Astrocyte (in vitro differentiated cells and primary cell): ENCODE data around the gene ZEB2. TPM values are rescaled to one million over a fixed set of nuclear protein-coding genes. Genes with fewer than 3 reads are reported as not detected.

Experiments used
- DNase-seq: peaks from one replicate; pipeline ENCODE4 v3.0.0-alpha.2; 2010; ENCODE audit warnings: low read depth
- FAIRE-seq: peaks from 2 replicates; lab custom pipeline; 2011; peaks lifted over from hg19 to GRCh38; lab: Jason Lieb, UNC
- H2AFZ ChIP-seq: 2 replicates; pipeline ENCODE4 v1.6.0; 2012; ENCODE audit warnings: low read depth, low read length, inconsistent platforms
- H3K27ac ChIP-seq: 2 replicates; pipeline ENCODE4 v1.5.1; 2011; ENCODE audit warnings: low read depth, low read length, inconsistent platforms
- H3K27me3 ChIP-seq: 2 replicates; pipeline ENCODE4 v1.6.0; 2011; ENCODE audit warnings: low read length, inconsistent platforms; ENCODE audit not compliant: insufficient read depth
- H3K36me3 ChIP-seq: 2 replicates; pipeline ENCODE4 v1.5.1; 2011; ENCODE audit warnings: low read length, inconsistent platforms; ENCODE audit not compliant: insufficient read depth
- H3K4me1 ChIP-seq: 2 replicates; pipeline ENCODE4 v1.5.1; 2011; ENCODE audit warnings: low read length, inconsistent platforms; ENCODE audit not compliant: insufficient read depth
- H3K4me2 ChIP-seq: 2 replicates; pipeline ENCODE4 v1.6.0; 2012; ENCODE audit warnings: low read length, inconsistent platforms
- H3K4me3 ChIP-seq: 2 replicates; pipeline ENCODE4 v1.5.1; 2011; ENCODE audit warnings: low read depth, mild to moderate bottlenecking, low read length, inconsistent platforms; ENCODE audit not compliant: insufficient read depth
- H3K79me2 ChIP-seq: 2 replicates; pipeline ENCODE4 v1.6.0; 2012; ENCODE audit warnings: mild to moderate bottlenecking, low read length, inconsistent platforms; ENCODE audit not compliant: insufficient read depth
- H3K9ac ChIP-seq: 2 replicates; pipeline ENCODE4 v1.6.0; 2012; ENCODE audit warnings: mild to moderate bottlenecking, low read length, inconsistent platforms
- H3K9me3 ChIP-seq: 2 replicates; pipeline ENCODE4 v1.5.1; 2012; ENCODE audit warnings: low read depth, mild to moderate bottlenecking, low read length, inconsistent platforms; ENCODE audit not compliant: insufficient read depth
- H4K20me1 ChIP-seq: 2 replicates; pipeline ENCODE4 v1.6.0; 2012; ENCODE audit warnings: low read length, inconsistent platforms; ENCODE audit not compliant: insufficient read depth
- H3K27ac Mint-ChIP-seq: one replicate; pipeline ENCODE4 v1.8.0; 2021; ENCODE audit warnings: mild to moderate bottlenecking, mixed read lengths; ENCODE audit not compliant: unreplicated experiment
- H3K27me3 Mint-ChIP-seq: one replicate; pipeline ENCODE4 v1.8.0; 2021; ENCODE audit warnings: low read depth, mixed read lengths; ENCODE audit not compliant: unreplicated experiment
- H3K36me3 Mint-ChIP-seq: one replicate; pipeline ENCODE4 v1.8.0; 2021; ENCODE audit warnings: low read depth, mixed read lengths; ENCODE audit not compliant: unreplicated experiment
- H3K4me1 Mint-ChIP-seq: one replicate; pipeline ENCODE4 v1.8.0; 2021; ENCODE audit warnings: low read depth, mixed read lengths; ENCODE audit not compliant: unreplicated experiment
- H3K4me3 Mint-ChIP-seq: one replicate; pipeline ENCODE4 v1.8.0; 2021; ENCODE audit warnings: mild to moderate bottlenecking, moderate library complexity, mixed read lengths; ENCODE audit not compliant: unreplicated experiment
- H3K9me3 Mint-ChIP-seq: one replicate; pipeline ENCODE4 v1.8.0; 2021; ENCODE audit warnings: mild to moderate bottlenecking, mixed read lengths; ENCODE audit not compliant: unreplicated experiment
- EZH2 ChIP-seq: IDR thresholded peaks from 2 replicates; pipeline ENCODE4 v1.6.1; 2012; ENCODE audit warnings: mild to moderate bottlenecking, low read length, inconsistent platforms; ENCODE audit not compliant: insufficient read depth
- total RNA-seq: library from RNA; stranded (reverse); gene quantifications from 2 replicates; pipeline ENCODE4 v1.2.1, GENCODE V29; 2021
- TF ChIP-seq, protein P1 (sequence below): IDR thresholded peaks from 2 replicates; pipeline ENCODE4 v1.5.1; 2011; ENCODE audit warnings: low read depth, mild to moderate bottlenecking, inconsistent platforms, low read length, moderate library complexity; ENCODE audit not compliant: insufficient read depth

ZEB2 gene
- total RNA-seq, 1 donor from 2014 or later, result 84.9 TPM

DNA sequence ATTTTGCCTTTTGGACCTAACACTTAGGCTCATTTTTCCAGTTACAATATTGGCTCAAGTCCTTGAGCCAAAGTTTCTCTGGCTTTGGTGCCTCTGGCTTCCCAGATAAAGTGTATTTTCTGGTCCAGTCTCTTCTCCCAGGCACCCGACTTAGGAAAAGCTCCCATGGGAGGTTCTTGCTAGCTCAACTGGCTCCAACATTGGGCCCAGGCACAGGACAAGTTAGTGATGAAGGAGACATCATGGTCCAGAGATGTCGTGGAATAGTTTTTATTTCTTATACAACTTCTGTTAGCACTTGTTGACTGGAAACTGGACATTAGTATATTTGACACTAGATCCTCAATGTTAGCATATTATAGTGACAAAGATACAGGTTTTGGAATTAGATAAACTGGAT lies 8.2 kb upstream of the ZEB2 start:
- no peaks in the 10 kb centered on the region for H3K36me3 Mint-ChIP-seq
- no peak overlapping the region for H3K27ac Mint-ChIP-seq
- peaks cover 5% of the 10 kb centered on the region for H3K4me1 ChIP-seq
- H3K9me3 Mint-ChIP-seq, result peaks cover 1% of the 10 kb centered on the region
- H3K4me1 Mint-ChIP-seq, result peaks cover 5% of the 10 kb centered on the region
- H3K4me3 Mint-ChIP-seq, result no peak overlapping the region
- H3K27me3 ChIP-seq, result no peaks in the 10 kb centered on the region
- H3K27me3 Mint-ChIP-seq, result no peaks in the 10 kb centered on the region
- H3K27ac ChIP-seq, result no peak overlapping the region
- no peaks in the 10 kb centered on the region for H4K20me1 ChIP-seq
- no peaks in the 10 kb centered on the region for H3K79me2 ChIP-seq
- no peak overlapping the region for H2AFZ ChIP-seq
- no peak overlapping the region for H3K4me3 ChIP-seq
- no peak overlapping the region for H3K4me2 ChIP-seq
- no peaks in the 10 kb centered on the region for H3K9me3 ChIP-seq
- DNase-seq, result no peak
- FAIRE-seq, result no peak
- H3K9ac ChIP-seq, result no peak overlapping the region
- H3K36me3 ChIP-seq, result no peaks in the 10 kb centered on the region
- TF ChIP-seq, protein P1, sequence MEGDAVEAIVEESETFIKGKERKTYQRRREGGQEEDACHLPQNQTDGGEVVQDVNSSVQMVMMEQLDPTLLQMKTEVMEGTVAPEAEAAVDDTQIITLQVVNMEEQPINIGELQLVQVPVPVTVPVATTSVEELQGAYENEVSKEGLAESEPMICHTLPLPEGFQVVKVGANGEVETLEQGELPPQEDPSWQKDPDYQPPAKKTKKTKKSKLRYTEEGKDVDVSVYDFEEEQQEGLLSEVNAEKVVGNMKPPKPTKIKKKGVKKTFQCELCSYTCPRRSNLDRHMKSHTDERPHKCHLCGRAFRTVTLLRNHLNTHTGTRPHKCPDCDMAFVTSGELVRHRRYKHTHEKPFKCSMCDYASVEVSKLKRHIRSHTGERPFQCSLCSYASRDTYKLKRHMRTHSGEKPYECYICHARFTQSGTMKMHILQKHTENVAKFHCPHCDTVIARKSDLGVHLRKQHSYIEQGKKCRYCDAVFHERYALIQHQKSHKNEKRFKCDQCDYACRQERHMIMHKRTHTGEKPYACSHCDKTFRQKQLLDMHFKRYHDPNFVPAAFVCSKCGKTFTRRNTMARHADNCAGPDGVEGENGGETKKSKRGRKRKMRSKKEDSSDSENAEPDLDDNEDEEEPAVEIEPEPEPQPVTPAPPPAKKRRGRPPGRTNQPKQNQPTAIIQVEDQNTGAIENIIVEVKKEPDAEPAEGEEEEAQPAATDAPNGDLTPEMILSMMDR, result no peak
- no peak for TF ChIP-seq EZH2

DNA sequence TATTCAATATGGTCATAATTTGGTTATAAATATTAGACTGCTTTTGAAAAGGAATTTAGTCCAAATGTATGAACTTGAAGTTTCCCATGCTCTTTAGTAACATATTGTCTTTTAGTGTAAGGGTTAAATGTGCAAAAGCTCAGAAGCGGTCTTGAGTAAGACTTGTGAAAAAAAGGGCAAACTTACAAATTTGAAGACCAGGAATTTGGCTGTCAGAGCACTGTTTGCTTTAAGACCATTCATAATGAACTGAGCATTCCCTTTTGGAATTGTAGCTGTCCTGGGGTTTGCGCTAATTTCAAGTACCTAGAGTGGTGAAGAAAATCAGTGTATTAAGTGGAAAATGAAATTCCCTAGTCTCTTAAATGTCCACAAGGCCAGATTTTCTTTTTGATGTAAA lies 6.9 kb upstream of the ZEB2 start:
- H4K20me1 ChIP-seq, result no peaks in the 10 kb centered on the region
- no peaks in the 10 kb centered on the region for H3K79me2 ChIP-seq
- no peak overlapping the region for H2AFZ ChIP-seq
- DNase-seq (no peak), FAIRE-seq (no peak)
- peaks cover 10% of the 10 kb centered on the region for H3K4me1 ChIP-seq
- peaks cover 2% of the 10 kb centered on the region for H3K27me3 Mint-ChIP-seq
- H3K27ac ChIP-seq, result no peak overlapping the region
- H3K9ac ChIP-seq, result no peak overlapping the region
- no peak overlapping the region for H3K4me2 ChIP-seq
- TF ChIP-seq EZH2, result no peak
- TF ChIP-seq, protein P1, result no peak
- H3K36me3 ChIP-seq, result no peaks in the 10 kb centered on the region
- H3K36me3 Mint-ChIP-seq, result no peaks in the 10 kb centered on the region
- peaks cover 9% of the 10 kb centered on the region for H3K4me1 Mint-ChIP-seq
- H3K9me3 Mint-ChIP-seq, result no peaks in the 10 kb centered on the region
- H3K9me3 ChIP-seq, result no peaks in the 10 kb centered on the region
- H3K27me3 ChIP-seq, result peaks cover 4% of the 10 kb centered on the region
- no peak overlapping the region for H3K4me3 ChIP-seq
- no peak overlapping the region for H3K27ac Mint-ChIP-seq
- no peak overlapping the region for H3K4me3 Mint-ChIP-seq

DNA sequence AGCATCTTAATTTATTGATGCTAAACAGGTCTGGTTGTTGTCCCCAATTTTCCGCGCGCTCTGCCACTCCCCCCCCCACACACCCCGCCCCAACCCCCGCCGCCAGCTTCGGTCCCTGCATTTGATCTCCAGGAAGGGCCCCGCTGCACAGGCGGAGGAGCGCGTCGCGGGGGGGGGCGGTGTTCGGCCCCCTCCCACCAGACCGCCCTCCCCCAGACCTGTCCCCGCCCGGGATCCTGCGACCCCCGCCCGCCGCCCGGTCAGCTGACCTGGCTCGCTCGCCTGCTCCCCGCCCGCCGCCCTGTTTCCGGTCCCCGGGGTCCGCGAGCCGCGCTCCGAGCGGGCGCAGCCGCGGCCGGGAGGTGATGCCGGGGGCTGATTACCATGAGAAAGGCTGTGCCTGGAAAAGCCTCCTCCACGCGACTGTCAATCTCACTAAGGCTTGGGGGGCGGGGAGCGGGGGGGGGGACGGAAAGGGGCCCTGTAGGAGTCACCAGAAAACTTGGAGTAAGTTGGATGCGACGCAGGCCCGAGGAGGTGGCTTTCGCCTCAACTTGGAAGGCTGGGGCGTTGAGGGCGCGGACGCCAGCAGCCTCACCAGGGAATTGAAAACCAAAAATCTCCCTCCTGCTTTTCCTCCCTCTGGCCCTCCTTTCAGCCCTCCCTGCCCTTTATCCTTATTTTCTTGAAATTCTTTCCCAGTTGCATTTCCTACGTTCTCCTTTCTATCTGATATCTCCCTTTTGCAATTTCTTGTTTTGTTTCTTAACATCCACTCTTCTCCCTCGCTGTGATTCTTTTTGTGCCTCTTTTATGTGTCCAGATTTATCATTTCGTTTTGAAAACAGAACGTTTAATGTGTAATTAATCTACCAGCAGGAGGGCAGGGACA lies 4.4 kb upstream of the ZEB2 start:
- Histone ChIP-seq H2AFZ (peak overlapping the region; percentile 66), H3K4me1 (peaks cover 17% of the 10 kb centered on the region), H3K27me3 (peaks cover 13% of the 10 kb centered on the region), H3K27ac (no peak overlapping the region), H3K4me3 (peak overlapping the region; percentile 66), H3K9me3 (no peaks in the 10 kb centered on the region), H3K36me3 (no peaks in the 10 kb centered on the region), H4K20me1 (no peaks in the 10 kb centered on the region), H3K79me2 (no peaks in the 10 kb centered on the region), H3K9ac (peak overlapping the region; percentile 67), H3K4me2 (peak overlapping the region; percentile 84)
- no peaks in the 10 kb centered on the region for H3K36me3 Mint-ChIP-seq
- H3K27me3 Mint-ChIP-seq, result peaks cover 2% of the 10 kb centered on the region
- no peak for TF ChIP-seq EZH2
- no peak for DNase-seq
- no peak for FAIRE-seq
- peaks cover 9% of the 10 kb centered on the region for H3K4me1 Mint-ChIP-seq
- H3K9me3 Mint-ChIP-seq, result no peaks in the 10 kb centered on the region
- no peak overlapping the region for H3K27ac Mint-ChIP-seq
- H3K4me3 Mint-ChIP-seq, result peak overlapping the region; percentile 88
